Gastrocnemius medialis (tissue), 4 donors: ENCODE results near the gene ADAM19. TPM values are rescaled to one million over a fixed set of nuclear protein-coding genes. Genes with fewer than 3 reads are reported as not detected.

Source experiments
- ATAC-seq, 2 donors: fragments of 150-250 bp; one replicate each; pipeline ENCODE4 v1.9.1; 2016
- DNase-seq, 2 donors: peaks; one replicate each; pipeline ENCODE4 v3.0.0-alpha.2; 2019
- H3K27ac ChIP-seq, 4 donors: fragments of 200-600 bp; sonication (generic); 1 replicate in 1 of 4; 2 replicates in 3 of 4; pipeline ENCODE4 v1.5.1; 2016 to 2018; ENCODE audit warnings: mild to moderate bottlenecking in 2 of 4, moderate library complexity in 1 of 4
- H3K27me3 ChIP-seq, 3 donors: fragments of 200-600 bp; sonication (generic) in 2 of 3; 1 replicate in 1 of 3; 2 replicates in 2 of 3; pipeline versions ENCODE4 v1.5.1 to v1.6.0; 2016 to 2019; ENCODE audit warnings: mild to moderate bottlenecking in 1 of 3, moderate library complexity in 1 of 3
- H3K36me3 ChIP-seq, 2 donors: fragments of 200-600 bp; sonication (generic) in 1 of 2; one replicate each; pipeline ENCODE4 v1.5.1; 2017 to 2018
- H3K4me1 ChIP-seq, 2 donors: fragments of 200-600 bp; sonication (generic) in 1 of 2; one replicate each; pipeline ENCODE4 v1.5.1; 2016 to 2017; ENCODE audit warnings: mild to moderate bottlenecking in 2 of 2
- H3K4me3 ChIP-seq, 4 donors: fragments of 200-600 bp; sonication (generic) in 3 of 4; 1 replicate in 1 of 4; 2 replicates in 3 of 4; pipeline ENCODE4 v1.5.1; 2016 to 2019; ENCODE audit warnings: mild to moderate bottlenecking in 2 of 4
- H3K9me3 ChIP-seq, 3 donors: fragments of 200-600 bp; sonication (generic) in 2 of 3; 1 replicate in 1 of 3; 2 replicates in 2 of 3; pipeline ENCODE4 v1.5.1; 2016 to 2019
- POLR2A ChIP-seq, 2 donors: fragments of 450-650 bp; IDR thresholded peaks; one replicate each; pipeline ENCODE4 v1.6.1; 2017; ENCODE audit warnings: antibody characterized with exemption in 2 of 2, mild to moderate bottlenecking in 2 of 2, moderate library complexity in 2 of 2
- in situ Hi-C, 4 donors: fragments of 200-750 bp; cut with MboI; loops; one replicate each; pipeline versions ENCODE4 v1.15.0 to v1.8.0; 2017; ENCODE audit warnings: low sequenced_read_pairs in 4 of 4
- intact Hi-C: fragments of 100-400 bp; cut with DNase I; formaldehyde crosslinking; loops from one replicate; pipeline ENCODE4 v1.15.1; 2023; ENCODE audit warnings: low total_unique reads
- total RNA-seq, 4 donors: library from RNA; depleted of rRNA; stranded (reverse); fragments of >200 nt; gene quantifications; one replicate each; pipeline versions ENCODE4 v1.1.0 to v1.2.3, GENCODE V29; 2016
- TF ChIP-seq, protein P1 (sequence below), 5 experiments: fragments of 450-650 bp in 3 of 5; fragments of 200-600 bp in 2 of 5; sonication (generic) in 2 of 5; IDR thresholded peaks in 4 of 5; conservative IDR thresholded peaks in 1 of 5; 1 replicate in 4 of 5; 2 replicates in 1 of 5; pipeline ENCODE4 v1.5.1; 2016 to 2019; ENCODE audit warnings: antibody characterized with exemption in 5 of 5, mild to moderate bottlenecking in 3 of 5, moderate library complexity in 3 of 5

ADAM19 gene
- total RNA-seq, 4 donors from 2014 or later = 0.39 to 0.97 (median 0.76) TPM

DNA sequence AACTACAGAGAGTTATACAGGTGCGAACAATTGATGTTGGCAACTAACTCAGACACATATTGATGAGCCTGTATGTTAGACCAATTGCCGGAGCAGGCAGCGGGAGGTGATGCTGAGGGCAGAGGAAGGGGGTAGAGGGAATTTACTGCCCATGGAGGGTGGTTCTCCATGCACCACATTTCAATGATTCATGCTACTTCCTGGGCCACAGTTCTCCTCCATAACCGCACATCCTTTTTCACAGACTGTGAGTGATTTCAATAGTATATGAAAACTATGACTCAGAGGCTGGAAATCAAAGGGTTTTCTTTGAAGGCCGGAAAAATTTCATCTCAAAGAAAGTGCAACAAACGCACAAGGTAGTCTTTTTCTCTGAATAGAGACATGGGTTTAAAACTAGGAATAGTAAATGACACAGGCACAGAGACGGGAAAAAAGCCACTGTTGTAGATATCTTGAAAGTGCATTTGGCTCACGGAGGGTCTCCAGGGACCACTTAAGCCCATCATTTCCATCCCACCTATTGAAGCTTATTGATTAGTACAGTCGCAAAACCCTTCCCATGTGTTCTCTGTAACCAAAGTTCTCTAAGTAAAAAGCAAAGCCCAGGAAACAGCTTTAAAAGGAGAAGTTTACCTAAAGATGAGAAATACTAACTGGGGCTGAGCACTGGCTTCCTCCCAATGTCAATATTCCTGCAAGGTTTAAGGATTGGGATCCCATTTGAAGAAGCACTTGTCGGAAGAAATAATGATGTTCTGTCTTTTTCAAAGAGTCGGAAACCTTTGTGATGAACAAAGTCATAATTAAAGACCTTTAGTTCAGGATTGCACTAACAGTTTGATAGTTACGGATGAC, 28.0 kb upstream of the ADAM19 start:
- no peak overlapping the region for H3K27ac ChIP-seq
- no peaks in the 10 kb centered on the region for H3K9me3 ChIP-seq
- H3K27me3 ChIP-seq = no peaks in the 10 kb centered on the region
- no peaks in the 10 kb centered on the region for H3K4me1 ChIP-seq
- intact Hi-C loops = no loop called here
- in situ Hi-C loops = no loop called here
- H3K36me3 ChIP-seq = no peaks in the 10 kb centered on the region
- H3K4me3 ChIP-seq = no peak overlapping the region
- TF ChIP-seq, protein P1, sequence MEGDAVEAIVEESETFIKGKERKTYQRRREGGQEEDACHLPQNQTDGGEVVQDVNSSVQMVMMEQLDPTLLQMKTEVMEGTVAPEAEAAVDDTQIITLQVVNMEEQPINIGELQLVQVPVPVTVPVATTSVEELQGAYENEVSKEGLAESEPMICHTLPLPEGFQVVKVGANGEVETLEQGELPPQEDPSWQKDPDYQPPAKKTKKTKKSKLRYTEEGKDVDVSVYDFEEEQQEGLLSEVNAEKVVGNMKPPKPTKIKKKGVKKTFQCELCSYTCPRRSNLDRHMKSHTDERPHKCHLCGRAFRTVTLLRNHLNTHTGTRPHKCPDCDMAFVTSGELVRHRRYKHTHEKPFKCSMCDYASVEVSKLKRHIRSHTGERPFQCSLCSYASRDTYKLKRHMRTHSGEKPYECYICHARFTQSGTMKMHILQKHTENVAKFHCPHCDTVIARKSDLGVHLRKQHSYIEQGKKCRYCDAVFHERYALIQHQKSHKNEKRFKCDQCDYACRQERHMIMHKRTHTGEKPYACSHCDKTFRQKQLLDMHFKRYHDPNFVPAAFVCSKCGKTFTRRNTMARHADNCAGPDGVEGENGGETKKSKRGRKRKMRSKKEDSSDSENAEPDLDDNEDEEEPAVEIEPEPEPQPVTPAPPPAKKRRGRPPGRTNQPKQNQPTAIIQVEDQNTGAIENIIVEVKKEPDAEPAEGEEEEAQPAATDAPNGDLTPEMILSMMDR (IDR thresholded peaks at IDR 0.05 in 4 of 5, conservative IDR thresholded peaks at IDR 0.05 in 1 of 5) = no peak
- no peak for TF ChIP-seq POLR2A (IDR thresholded peaks at IDR 0.05)
- no peak for DNase-seq
- no peak for ATAC-seq

DNA sequence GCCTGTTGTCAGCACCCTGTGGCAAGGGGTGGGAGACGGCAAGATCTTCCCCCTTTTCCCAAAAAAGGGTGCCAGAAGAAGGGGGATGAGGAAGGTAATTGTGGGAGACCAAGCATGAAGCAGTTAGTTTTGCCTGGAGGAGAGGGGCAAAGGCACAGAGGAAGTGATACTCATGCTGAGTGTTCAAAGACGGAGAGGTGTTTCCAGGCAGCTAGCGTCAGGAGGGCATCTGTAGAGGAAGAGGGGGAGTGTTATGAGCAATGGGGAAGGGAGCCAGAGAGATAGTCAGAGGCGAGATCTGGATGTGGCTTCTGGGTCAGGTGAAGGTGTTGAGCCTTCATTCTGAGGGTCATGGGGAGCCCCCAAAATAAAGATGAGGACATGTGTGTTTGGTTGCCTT, 26.9 kb upstream of the ADAM19 start:
- ATAC-seq = no peak
- Histone ChIP-seq H3K27ac (no peak overlapping the region), H3K27me3 (no peaks in the 10 kb centered on the region), H3K9me3 (no peaks in the 10 kb centered on the region), H3K4me3 (no peak overlapping the region), H3K36me3 (no peaks in the 10 kb centered on the region), H3K4me1 (no peaks in the 10 kb centered on the region)
- TF ChIP-seq POLR2A (IDR thresholded peaks at IDR 0.05) = no peak
- TF ChIP-seq, protein P1 (IDR thresholded peaks at IDR 0.05 in 4 of 5, conservative IDR thresholded peaks at IDR 0.05 in 1 of 5) = no peak
- intact Hi-C loops (no loop called here), in situ Hi-C loops (no loop called here)
- no peak for DNase-seq

GRCh38 chr5:157600252-157600651, 24.7 kb upstream of the ADAM19 start:
- Histone ChIP-seq H3K9me3 (no peaks in the 10 kb centered on the region), H3K27ac (no peak overlapping the region), H3K36me3 (no peaks in the 10 kb centered on the region), H3K4me1 (no peaks in the 10 kb centered on the region), H3K27me3 (no peaks in the 10 kb centered on the region), H3K4me3 (no peak overlapping the region)
- TF ChIP-seq POLR2A (IDR thresholded peaks at IDR 0.05) = no peak
- TF ChIP-seq, protein P1 (IDR thresholded peaks at IDR 0.05 in 4 of 5, conservative IDR thresholded peaks at IDR 0.05 in 1 of 5) = no peak
- DNase-seq (no peak), ATAC-seq (no peak)
- in situ Hi-C loops = no loop called here
- intact Hi-C loops = no loop called here

DNA sequence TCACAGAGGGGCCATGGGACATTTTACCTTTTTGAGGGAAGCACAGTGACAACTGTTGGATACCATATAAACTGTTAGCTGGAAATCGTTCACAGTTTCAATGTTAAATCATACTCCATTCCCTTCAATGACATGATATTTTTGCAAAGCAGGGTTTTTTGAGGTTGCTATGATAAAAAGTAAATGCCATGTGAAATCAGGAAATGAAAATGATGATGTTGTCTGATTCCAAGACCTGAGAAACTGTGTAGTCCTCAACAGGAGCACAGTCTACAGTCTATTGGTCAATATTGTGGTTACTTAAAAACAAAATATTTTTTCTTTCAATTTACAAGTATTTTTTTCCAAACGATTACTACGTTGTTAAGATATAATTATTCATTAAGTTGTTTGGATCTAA, 24.0 kb upstream of the ADAM19 start:
- in situ Hi-C loops = no loop called here
- no peak for TF ChIP-seq POLR2A (IDR thresholded peaks at IDR 0.05)
- TF ChIP-seq, protein P1 (IDR thresholded peaks at IDR 0.05 in 4 of 5, conservative IDR thresholded peaks at IDR 0.05 in 1 of 5) = no peak
- H3K4me1 ChIP-seq = no peaks in the 10 kb centered on the region
- no peaks in the 10 kb centered on the region for H3K9me3 ChIP-seq
- no peaks in the 10 kb centered on the region for H3K27me3 ChIP-seq
- no peak overlapping the region for H3K4me3 ChIP-seq
- ATAC-seq = no peak
- no peak overlapping the region for H3K27ac ChIP-seq
- DNase-seq = no peak
- no peaks in the 10 kb centered on the region for H3K36me3 ChIP-seq
- intact Hi-C loops = no loop called here
